ENCODE results near the gene ACVR1. TPM values are rescaled to one million over a fixed set of nuclear protein-coding genes. Genes with fewer than 3 reads are reported as not detected.
A peak's percentile ranks its signal among the peaks of the same experiment; 100 is the strongest.

The ACVR1 gene
- total RNA-seq, 1 experiment from 2014 or later, result 12.6 TPM

- DNase-seq (ENCODE audit: low read depth), result no peak
Measured at GRCh38 chr2:157856187-157856515, 20.0 kb downstream of the ACVR1 start.

GRCh38 chr2:157853820-157854219 lies 22.3 kb downstream of the ACVR1 start:
- no peak for DNase-seq (ENCODE audit: low read depth)

GRCh38 chr2:157853211-157853610 lies 22.9 kb downstream of the ACVR1 start:
- DNase-seq (ENCODE audit: low read depth), result no peak

- DNase-seq (ENCODE audit: low read depth), result no peak
Measured at GRCh38 chr2:157849591-157849990, 26.5 kb downstream of the ACVR1 start.

- no peak for DNase-seq (ENCODE audit: low read depth)
Measured at GRCh38 chr2:157848213-157848612, 27.9 kb downstream of the ACVR1 start.

GRCh38 chr2:157845081-157845480 lies 31.0 kb downstream of the ACVR1 start:
- DNase-seq (ENCODE audit: low read depth), result no peak

GRCh38 chr2:157843935-157844334 lies 32.2 kb downstream of the ACVR1 start:
- DNase-seq (ENCODE audit: low read depth), result no peak

GRCh38 chr2:157843081-157843480 lies 33.0 kb downstream of the ACVR1 start:
- DNase-seq (ENCODE audit: low read depth), result no peak

- DNase-seq (ENCODE audit: low read depth), result no peak
Measured at GRCh38 chr2:157842106-157842879, 33.8 kb downstream of the ACVR1 start.

- no peak for DNase-seq (ENCODE audit: low read depth)
Measured at GRCh38 chr2:157841485-157841884, 34.6 kb downstream of the ACVR1 start.

- DNase-seq (ENCODE audit: low read depth), result no peak
Measured at GRCh38 chr2:157840568-157841156, 35.5 kb downstream of the ACVR1 start.

GRCh38 chr2:157839822-157840221 lies 36.3 kb downstream of the ACVR1 start:
- no peak for DNase-seq (ENCODE audit: low read depth)

GRCh38 chr2:157839162-157839801 lies 36.8 kb downstream of the ACVR1 start:
- peak; percentile 77 for DNase-seq (ENCODE audit: low read depth)

- peak; percentile 91 for DNase-seq (ENCODE audit: low read depth)
Measured at GRCh38 chr2:157838442-157839161, 37.5 kb downstream of the ACVR1 start.

GRCh38 chr2:157837851-157838441 lies 38.2 kb downstream of the ACVR1 start:
- no peak for DNase-seq (ENCODE audit: low read depth)

GRCh38 chr2:157836531-157836930 lies 39.6 kb downstream of the ACVR1 start:
- DNase-seq (ENCODE audit: low read depth), result no peak

- no peak for DNase-seq (ENCODE audit: low read depth)
Measured at GRCh38 chr2:157835425-157835824, 40.7 kb downstream of the ACVR1 start.

- no peak for DNase-seq (ENCODE audit: low read depth)
Measured at GRCh38 chr2:157835006-157835405, 41.1 kb downstream of the ACVR1 start.

GRCh38 chr2:157833721-157834120 lies 42.4 kb downstream of the ACVR1 start:
- DNase-seq (ENCODE audit: low read depth), result no peak

- no peak for DNase-seq (ENCODE audit: low read depth)
Measured at GRCh38 chr2:157831573-157832315, 44.4 kb downstream of the ACVR1 start.
